HUES48 (cell line): ENCODE data around the gene SH2D2A.

Source experiments
- H3K27ac ChIP-seq: one replicate; pipeline ENCODE4 v1.7.0; 2013; ENCODE audit warnings: low read depth, low read length, inconsistent platforms
- H3K27me3 ChIP-seq: 2 replicates; pipeline ENCODE4 v1.6.1; 2013; ENCODE audit warnings: mild to moderate bottlenecking, low read length; ENCODE audit not compliant: control insufficient read depth, insufficient read depth
- H3K36me3 ChIP-seq: 2 replicates; pipeline ENCODE4 v1.6.1; 2013; ENCODE audit warnings: low read length; ENCODE audit not compliant: control insufficient read depth, insufficient read depth
- H3K4me1 ChIP-seq: 2 replicates; pipeline ENCODE4 v1.6.1; 2013; ENCODE audit warnings: mild to moderate bottlenecking, low read length; ENCODE audit not compliant: control insufficient read depth, insufficient read depth
- H3K4me3 ChIP-seq: 2 replicates; pipeline ENCODE4 v1.5.1; 2013; ENCODE audit warnings: mild to moderate bottlenecking, low read depth, low read length
- H3K9ac ChIP-seq: 2 replicates; pipeline ENCODE4 v1.6.1; 2013; ENCODE audit warnings: mild to moderate bottlenecking, low read depth, low read length, moderate library complexity
- H3K9me3 ChIP-seq: 2 replicates; pipeline ENCODE4 v1.6.1; 2013; ENCODE audit warnings: low read length; ENCODE audit not compliant: control insufficient read depth, insufficient read depth

SH2D2A gene

GRCh38 chr1:156816561-156817328 lies at the start of gene SH2D2A:
SH2D2A (minus strand) TSS chr1:156816848; CDS start chr1:156816708, 140 bp downstream.
- no peaks in the 10 kb centered on the region for H3K36me3 ChIP-seq
- no peak within 1 kb of the TSS for H3K27ac ChIP-seq
- peaks cover 8% of the 10 kb centered on the region; the same call in 1 of the 2 replicates for H3K4me1 ChIP-seq
- no peaks in the 10 kb centered on the region for H3K9me3 ChIP-seq
- H3K4me3 ChIP-seq = no peak within 1 kb of the TSS
- H3K27me3 ChIP-seq = peaks cover 50% of the 10 kb centered on the region
- no peak within 1 kb of the TSS for H3K9ac ChIP-seq

- H3K4me1 ChIP-seq = 0 out of 2 replicates have a peak, but pooled peaks cover 7% of the 10 kb centered on the region
- no peak overlapping the region for H3K9ac ChIP-seq
- no peaks in the 10 kb centered on the region for H3K9me3 ChIP-seq
- H3K4me3 ChIP-seq = no peak overlapping the region
- no peak overlapping the region for H3K27ac ChIP-seq
- H3K27me3 ChIP-seq = peaks cover 64% of the 10 kb centered on the region
- no peaks in the 10 kb centered on the region for H3K36me3 ChIP-seq
These were observed 49.2 kb upstream of the SH2D2A start for GRCh38 chr1:156865865-156866248.

- no peak overlapping the region for H3K9ac ChIP-seq
- H3K36me3 ChIP-seq = no peaks in the 10 kb centered on the region
- peaks cover 64% of the 10 kb centered on the region for H3K27me3 ChIP-seq
- H3K4me1 ChIP-seq = 0 out of 2 replicates have a peak, but pooled peaks cover 7% of the 10 kb centered on the region
- H3K9me3 ChIP-seq = no peaks in the 10 kb centered on the region
- H3K4me3 ChIP-seq = no peak overlapping the region
- H3K27ac ChIP-seq = no peak overlapping the region
These were observed 48.6 kb upstream of the SH2D2A start for GRCh38 chr1:156865258-156865657.

GRCh38 chr1:156864796-156865195 lies 48.1 kb upstream of the SH2D2A start:
- no peak overlapping the region for H3K4me3 ChIP-seq
- H3K9ac ChIP-seq = no peak overlapping the region
- no peaks in the 10 kb centered on the region for H3K36me3 ChIP-seq
- H3K27me3 ChIP-seq = peaks cover 68% of the 10 kb centered on the region
- 0 out of 2 replicates have a peak, but pooled peaks cover 7% of the 10 kb centered on the region for H3K4me1 ChIP-seq
- no peak overlapping the region for H3K27ac ChIP-seq
- H3K9me3 ChIP-seq = no peaks in the 10 kb centered on the region

GRCh38 chr1:156863631-156864030 lies 47.0 kb upstream of the SH2D2A start:
- H3K4me3 ChIP-seq = no peak overlapping the region
- H3K9me3 ChIP-seq = no peaks in the 10 kb centered on the region
- no peak overlapping the region for H3K9ac ChIP-seq
- H3K36me3 ChIP-seq = no peaks in the 10 kb centered on the region
- no peak overlapping the region for H3K27ac ChIP-seq
- H3K27me3 ChIP-seq = peaks cover 79% of the 10 kb centered on the region
- H3K4me1 ChIP-seq = 0 out of 2 replicates have a peak, but pooled peaks cover 7% of the 10 kb centered on the region

- Histone ChIP-seq H3K27ac (no peak overlapping the region), H3K4me1 (0 out of 2 replicates have a peak, but pooled peaks cover 7% of the 10 kb centered on the region), H3K9me3 (no peaks in the 10 kb centered on the region), H3K9ac (no peak overlapping the region), H3K4me3 (no peak overlapping the region), H3K36me3 (no peaks in the 10 kb centered on the region), H3K27me3 (peaks cover 79% of the 10 kb centered on the region)
These were observed 46.5 kb upstream of the SH2D2A start for GRCh38 chr1:156862997-156863599.

GRCh38 chr1:156862584-156862983 lies 45.9 kb upstream of the SH2D2A start:
- H3K27ac ChIP-seq = no peak overlapping the region
- no peak overlapping the region for H3K9ac ChIP-seq
- no peaks in the 10 kb centered on the region for H3K36me3 ChIP-seq
- 0 out of 2 replicates have a peak, but pooled peaks cover 7% of the 10 kb centered on the region for H3K4me1 ChIP-seq
- no peak overlapping the region for H3K4me3 ChIP-seq
- no peaks in the 10 kb centered on the region for H3K9me3 ChIP-seq
- H3K27me3 ChIP-seq = peaks cover 84% of the 10 kb centered on the region

- H3K27me3 ChIP-seq = peaks cover 98% of the 10 kb centered on the region
- H3K36me3 ChIP-seq = no peaks in the 10 kb centered on the region
- H3K4me3 ChIP-seq = peak within 1 kb of the TSS; percentile 51
- no peaks in the 10 kb centered on the region for H3K9me3 ChIP-seq
- no peak within 1 kb of the TSS for H3K9ac ChIP-seq
- H3K27ac ChIP-seq = no peak within 1 kb of the TSS
- H3K4me1 ChIP-seq = no peaks in the 10 kb centered on the region
These were observed 44.2 kb upstream of the SH2D2A start, which contains the start of gene NTRK1 for GRCh38 chr1:156860628-156861423. NTRK1 (plus strand) TSS chr1:156860865; CDS start chr1:156860935, 70 bp downstream.

- H3K27me3 ChIP-seq = peaks cover 92% of the 10 kb centered on the region
- no peaks in the 10 kb centered on the region for H3K36me3 ChIP-seq
- H3K9me3 ChIP-seq = no peaks in the 10 kb centered on the region
- no peaks in the 10 kb centered on the region for H3K4me1 ChIP-seq
- no peak overlapping the region for H3K27ac ChIP-seq
- H3K4me3 ChIP-seq = peak overlapping the region; percentile 51
- H3K9ac ChIP-seq = no peak overlapping the region
These were observed 43.5 kb upstream of the SH2D2A start for GRCh38 chr1:156860113-156860627.

- Histone ChIP-seq H3K27ac (no peak overlapping the region), H3K36me3 (no peaks in the 10 kb centered on the region), H3K4me3 (peak overlapping the region; percentile 51), H3K27me3 (peaks cover 90% of the 10 kb centered on the region), H3K4me1 (no peaks in the 10 kb centered on the region), H3K9ac (no peak overlapping the region), H3K9me3 (no peaks in the 10 kb centered on the region)
These were observed 43.0 kb upstream of the SH2D2A start for GRCh38 chr1:156859523-156860112.
